ENCODE data around the gene LRG1. TPM values are rescaled to one million over a fixed set of nuclear protein-coding genes. Genes with fewer than 3 reads are reported as not detected.

The LRG1 gene
- total RNA-seq, 1 experiment from 2014 or later: not detected

GRCh38 chr19:4499855-4500254, 40.0 kb downstream of the LRG1 start:
- DNase-seq (ENCODE audit: low spot score): no peak
- Histone ChIP-seq H3K9me3 (ENCODE audit: low read depth, low read length, poor library complexity, severe bottlenecking) (no peaks in the 10 kb centered on the region), H3K4me3 (ENCODE audit: low read depth, low read length, poor library complexity, severe bottlenecking) (no peak overlapping the region), H3K4me1 (ENCODE audit: insufficient read depth, low read length, poor library complexity, severe bottlenecking) (no peaks in the 10 kb centered on the region), H3K27me3 (replicated peaks; ENCODE audit: insufficient read depth, low read depth, low read length, poor library complexity) (no peaks in the 10 kb centered on the region), H3K27ac (ENCODE audit: low read depth, low read length, poor library complexity, severe bottlenecking) (no peak overlapping the region), H3K36me3 (ENCODE audit: insufficient read depth, low read length, poor library complexity, severe bottlenecking) (peaks cover 19% of the 10 kb centered on the region)
- POLR2A ChIA-PET (ENCODE audit: low non-redundant PET): interaction anchor here (0.7 kb wide), 1 partner anchor 83 kb away, joined by 4 read pairs; no protein-coding TSS in a partner anchor
- intact Hi-C loops (cut with micrococcal nuclease; ENCODE audit: unreplicated experiment): no loop called here
- no TSS peak for BruUV-seq (replicated peaks)
- CTCF ChIA-PET: no interaction called here
- TF ChIP-seq EZH2 (IDR thresholded peaks at IDR 0.05; ENCODE audit: borderline replicate concordance, low read depth, low read length, poor library complexity, severe bottlenecking) (no peak), CTCF (conservative IDR thresholded peaks at IDR 0.05; ENCODE audit: low read depth, low read length) (no peak)

GRCh38 chr19:4499318-4499717, 40.5 kb downstream of the LRG1 start:
- peaks cover 21% of the 10 kb centered on the region for H3K36me3 ChIP-seq (ENCODE audit: insufficient read depth, low read length, poor library complexity, severe bottlenecking)
- no peak overlapping the region for H3K4me3 ChIP-seq (ENCODE audit: low read depth, low read length, poor library complexity, severe bottlenecking)
- TF ChIP-seq CTCF (conservative IDR thresholded peaks at IDR 0.05; ENCODE audit: low read depth, low read length) (no peak), EZH2 (IDR thresholded peaks at IDR 0.05; ENCODE audit: borderline replicate concordance, low read depth, low read length, poor library complexity, severe bottlenecking) (no peak)
- DNase-seq (ENCODE audit: low spot score): no peak
- H3K9me3 ChIP-seq (ENCODE audit: low read depth, low read length, poor library complexity, severe bottlenecking): no peaks in the 10 kb centered on the region
- ChIA-PET CTCF (no interaction called here), POLR2A (ENCODE audit: low non-redundant PET) (interaction anchor here (0.7 kb wide), 1 partner anchor 82 kb away, joined by 4 read pairs; no protein-coding TSS in a partner anchor)
- BruUV-seq (replicated peaks): no TSS peak
- no peaks in the 10 kb centered on the region for H3K27me3 ChIP-seq (replicated peaks; ENCODE audit: insufficient read depth, low read depth, low read length, poor library complexity)
- no peak overlapping the region for H3K27ac ChIP-seq (ENCODE audit: low read depth, low read length, poor library complexity, severe bottlenecking)
- intact Hi-C loops (cut with micrococcal nuclease; ENCODE audit: unreplicated experiment): no loop called here
- no peaks in the 10 kb centered on the region for H3K4me1 ChIP-seq (ENCODE audit: insufficient read depth, low read length, poor library complexity, severe bottlenecking)

- no TSS peak for BruUV-seq (replicated peaks)
- no peak for DNase-seq (ENCODE audit: low spot score)
- no peaks in the 10 kb centered on the region for H3K4me1 ChIP-seq (ENCODE audit: insufficient read depth, low read length, poor library complexity, severe bottlenecking)
- no peak overlapping the region for H3K4me3 ChIP-seq (ENCODE audit: low read depth, low read length, poor library complexity, severe bottlenecking)
- no peak for TF ChIP-seq CTCF (conservative IDR thresholded peaks at IDR 0.05; ENCODE audit: low read depth, low read length)
- no peak for TF ChIP-seq EZH2 (IDR thresholded peaks at IDR 0.05; ENCODE audit: borderline replicate concordance, low read depth, low read length, poor library complexity, severe bottlenecking)
- intact Hi-C loops (cut with micrococcal nuclease; ENCODE audit: unreplicated experiment): no loop called here
- H3K27ac ChIP-seq (ENCODE audit: low read depth, low read length, poor library complexity, severe bottlenecking): no peak overlapping the region
- no peaks in the 10 kb centered on the region for H3K27me3 ChIP-seq (replicated peaks; ENCODE audit: insufficient read depth, low read depth, low read length, poor library complexity)
- H3K36me3 ChIP-seq (ENCODE audit: insufficient read depth, low read length, poor library complexity, severe bottlenecking): peaks cover 27% of the 10 kb centered on the region
- ChIA-PET POLR2A (ENCODE audit: low non-redundant PET) (no interaction called here), CTCF (no interaction called here)
- no peaks in the 10 kb centered on the region for H3K9me3 ChIP-seq (ENCODE audit: low read depth, low read length, poor library complexity, severe bottlenecking)
Measured at GRCh38 chr19:4498694-4499093, 41.1 kb downstream of the LRG1 start.

All from A673 (cell line).